Inflammatory macrophage treated with lipopolysaccharide for 1 hour (primary cell): ENCODE results near the gene FAM8A1.
"Not testable (repeated sequence)": the region's sequence is repeated elsewhere in the genome, so short reads cannot be mapped to it uniquely, and the experiment has no call there.

Experiments
- DNase-seq, 2 donors: peaks; one replicate each; pipeline ENCODE4 v3.0.0-alpha.2; 2020 to 2022

The FAM8A1 gene, protein sequence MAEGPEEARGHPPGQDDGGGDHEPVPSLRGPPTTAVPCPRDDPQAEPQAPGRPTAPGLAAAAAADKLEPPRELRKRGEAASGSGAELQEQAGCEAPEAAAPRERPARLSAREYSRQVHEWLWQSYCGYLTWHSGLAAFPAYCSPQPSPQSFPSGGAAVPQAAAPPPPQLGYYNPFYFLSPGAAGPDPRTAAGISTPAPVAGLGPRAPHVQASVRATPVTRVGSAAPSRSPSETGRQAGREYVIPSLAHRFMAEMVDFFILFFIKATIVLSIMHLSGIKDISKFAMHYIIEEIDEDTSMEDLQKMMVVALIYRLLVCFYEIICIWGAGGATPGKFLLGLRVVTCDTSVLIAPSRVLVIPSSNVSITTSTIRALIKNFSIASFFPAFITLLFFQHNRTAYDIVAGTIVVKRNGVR

DNA sequence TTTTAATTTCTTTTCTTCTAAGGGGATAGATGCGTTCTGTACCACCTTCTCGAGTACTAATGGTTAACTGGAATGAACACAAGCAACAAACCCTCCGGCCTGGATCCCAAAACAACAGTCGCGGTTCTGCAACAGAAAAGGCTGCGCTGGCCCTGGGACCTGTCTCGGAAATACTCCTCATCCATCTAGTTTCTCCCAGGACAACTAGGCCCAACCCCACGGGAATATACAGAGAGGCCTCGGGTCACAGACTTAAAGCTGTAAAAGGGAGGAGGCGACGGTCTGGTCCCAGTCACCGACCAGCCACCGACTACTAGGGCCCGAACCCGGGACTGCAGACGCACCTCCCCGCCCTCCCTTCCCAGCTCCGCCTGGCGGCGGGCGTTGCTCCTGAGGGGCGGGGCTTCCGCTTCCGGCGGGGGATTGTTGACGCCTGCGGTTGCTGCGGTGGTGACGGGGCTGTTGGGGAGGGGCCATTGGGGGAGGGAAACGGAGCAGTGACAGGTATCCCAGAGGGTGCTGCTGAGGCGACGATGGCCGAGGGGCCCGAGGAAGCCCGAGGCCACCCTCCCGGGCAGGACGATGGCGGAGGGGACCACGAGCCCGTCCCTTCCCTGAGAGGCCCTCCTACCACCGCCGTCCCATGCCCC is at the start of gene FAM8A1:
TSS of gene FAM8A1 (plus strand) at position 426 of the 650 bp plus-strand sequence. CDS start at position 534, 108 bp downstream.
- DNase-seq: peak; percentile 80 to 91

DNA sequence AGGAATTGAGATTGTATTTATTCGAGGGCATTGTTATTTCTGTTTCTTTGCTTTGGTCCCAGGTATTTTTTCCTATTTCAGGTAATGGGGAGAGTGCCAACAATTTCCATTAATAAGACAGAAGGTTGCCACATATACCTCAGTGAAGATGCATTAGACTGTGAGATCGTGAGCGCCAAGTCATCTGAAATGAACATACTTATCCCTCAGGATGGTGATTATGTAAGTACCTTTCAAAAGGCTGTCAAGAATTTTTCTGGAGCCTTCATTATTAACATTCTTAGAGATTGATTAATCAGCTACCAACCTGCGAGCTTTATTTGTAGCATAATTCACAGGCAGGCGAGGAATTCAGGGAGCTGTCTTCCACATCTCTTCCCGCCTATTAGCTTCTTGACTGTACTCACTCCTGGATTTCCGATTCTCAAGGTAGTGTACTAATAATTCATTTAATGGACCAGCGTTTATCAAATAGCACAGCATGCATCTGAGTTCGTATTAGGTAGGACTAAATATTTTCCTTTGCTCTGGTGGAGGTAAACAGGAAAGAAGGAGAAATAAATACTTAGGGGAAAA is 48.6 kb upstream of the FAM8A1 start:
- DNase-seq: no peak

DNA sequence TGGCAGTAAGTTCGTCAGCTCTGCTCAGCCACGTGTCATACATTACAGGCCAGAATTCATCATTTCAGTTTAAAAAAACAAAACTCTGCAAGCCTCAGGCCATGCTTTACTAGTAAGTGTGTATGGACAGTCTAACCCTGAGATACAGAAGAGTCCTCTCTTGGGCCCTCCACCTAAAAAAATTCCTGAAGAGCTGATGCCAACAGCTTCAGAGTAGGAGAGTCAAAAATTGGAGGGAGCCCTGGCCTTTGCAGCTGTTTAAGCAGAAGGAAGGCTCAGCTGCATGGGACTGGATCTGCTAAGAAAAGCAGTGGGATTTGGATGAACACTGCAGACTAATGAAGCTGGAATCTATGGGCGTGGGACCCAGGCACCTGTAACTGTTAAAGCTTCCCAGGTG is 47.2 kb upstream of the FAM8A1 start:
- DNase-seq: no peak

GRCh38 chr6:17556014-17556413 is 44.1 kb upstream of the FAM8A1 start:
- no peak for DNase-seq

GRCh38 chr6:17562636-17563035 is 37.5 kb upstream of the FAM8A1 start:
- no peak for DNase-seq

GRCh38 chr6:17565399-17565798 is 34.7 kb upstream of the FAM8A1 start:
- no peak for DNase-seq

DNA sequence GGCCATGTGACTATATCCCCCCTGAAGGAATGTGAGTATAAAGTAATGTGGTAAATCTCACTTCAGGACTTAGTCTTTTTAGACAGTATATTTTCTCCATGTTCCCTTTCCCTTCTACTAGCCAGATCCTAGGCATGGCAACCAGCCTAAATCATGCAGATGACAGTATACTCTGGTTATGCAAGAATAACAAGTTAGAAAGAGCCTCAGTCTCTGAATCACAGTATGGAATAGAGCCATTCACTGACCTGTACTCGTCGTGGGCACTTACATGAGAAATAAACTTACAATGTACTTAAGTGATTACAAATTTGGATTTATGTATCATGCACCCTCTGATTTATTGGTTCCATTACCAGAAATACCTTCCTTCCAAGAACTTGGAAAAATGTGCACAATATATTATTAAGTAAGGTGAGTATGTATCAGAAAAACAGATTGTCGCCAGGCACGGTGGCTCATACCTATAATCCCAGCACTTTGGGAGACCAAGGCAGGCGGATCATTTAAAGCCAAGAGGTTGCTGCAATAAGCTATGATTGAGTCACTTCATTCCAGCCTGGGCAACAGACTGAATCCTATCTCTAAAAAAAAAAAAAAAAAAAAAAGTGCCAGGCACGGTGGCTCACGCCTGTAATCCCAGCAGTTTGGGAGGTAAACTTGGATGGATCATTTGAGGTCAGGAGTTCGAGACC is 25.1 kb upstream of the FAM8A1 start:
- no peak for DNase-seq

GRCh38 chr6:17577059-17577458 is 23.0 kb upstream of the FAM8A1 start:
- no peak for DNase-seq

- DNase-seq: peak in 1 of 2 donors; percentile 8
These were observed 19.5 kb upstream of the FAM8A1 start for GRCh38 chr6:17580518-17581048.

DNA sequence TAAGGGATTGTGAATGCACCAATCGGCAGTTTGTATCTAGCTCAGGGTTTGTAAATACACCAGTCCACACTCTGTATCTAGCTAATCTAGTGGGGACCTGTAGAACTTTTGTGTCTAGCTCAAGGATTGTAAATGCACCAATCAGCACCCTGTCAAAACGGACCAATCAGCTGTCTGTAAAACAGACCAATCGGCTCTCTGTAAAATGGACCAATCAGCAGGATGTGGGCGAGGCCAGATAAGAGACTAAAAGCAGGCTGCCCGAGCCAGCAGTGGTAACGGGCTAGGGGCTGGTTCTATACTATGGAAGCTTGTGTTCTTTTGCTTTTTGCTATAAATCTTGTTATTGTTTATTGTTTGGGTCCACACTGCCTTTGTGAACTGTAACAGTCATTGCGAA is 18.8 kb upstream of the FAM8A1 start:
- DNase-seq: not testable (repeated sequence)

DNA sequence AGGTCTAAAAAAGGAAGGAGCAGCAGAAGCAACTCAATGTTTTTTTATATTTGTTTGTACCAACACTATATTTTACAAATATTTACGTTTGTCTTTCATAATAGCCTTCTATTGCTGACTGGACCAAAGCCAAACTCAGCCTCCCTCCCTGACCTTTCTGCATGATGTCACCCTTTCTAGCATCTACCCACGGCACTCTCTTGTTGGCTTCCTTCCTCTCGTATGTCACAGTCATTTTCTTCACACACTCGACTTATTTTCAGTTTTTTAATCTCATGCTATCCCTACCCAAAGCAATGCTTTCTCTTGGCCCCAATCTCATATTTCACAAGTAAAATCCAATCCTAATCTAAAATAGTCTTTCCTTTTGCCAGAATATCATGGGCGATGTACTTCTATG is 16.3 kb upstream of the FAM8A1 start:
- DNase-seq: peak; percentile 40 to 57

DNA sequence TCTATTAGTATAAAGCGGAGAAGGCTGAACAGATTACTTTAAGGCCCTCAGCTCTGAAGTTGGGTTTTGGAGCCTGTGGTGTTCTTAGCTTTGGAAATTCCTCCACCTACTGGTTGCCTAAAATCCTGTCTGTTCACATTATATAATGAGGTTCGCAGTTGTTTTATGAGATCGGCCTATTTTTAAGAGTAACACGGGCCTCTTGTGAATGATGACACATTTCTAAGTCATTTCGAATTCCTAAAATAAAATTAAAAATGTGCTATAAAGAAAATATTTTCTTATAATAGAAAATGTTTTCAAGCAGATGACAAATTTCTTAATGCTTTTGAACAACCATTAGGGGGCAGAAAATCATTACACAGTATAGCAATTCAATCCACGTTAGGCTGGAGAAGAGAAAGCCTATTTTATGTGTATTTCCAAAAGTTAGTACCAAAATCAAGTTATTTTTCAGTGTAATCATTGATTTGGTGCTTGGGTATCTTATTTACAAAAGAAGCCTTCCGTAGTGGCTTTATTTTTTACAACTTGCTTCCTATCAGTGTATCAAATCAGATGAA is 15.8 kb upstream of the FAM8A1 start:
- DNase-seq: peak; percentile 38 to 58

GRCh38 chr6:17585766-17586490 is 14.2 kb upstream of the FAM8A1 start:
- DNase-seq: no peak

- not testable (repeated sequence) for DNase-seq
These were observed 13.5 kb upstream of the FAM8A1 start for GRCh38 chr6:17586623-17587022.

- no peak for DNase-seq
These were observed 12.1 kb upstream of the FAM8A1 start for GRCh38 chr6:17588011-17588410.

- no peak for DNase-seq
These were observed 10.6 kb upstream of the FAM8A1 start for GRCh38 chr6:17589406-17590096.

- DNase-seq: peak; percentile 78 to 90
These were observed 8.8 kb upstream of the FAM8A1 start for GRCh38 chr6:17591287-17591686.

GRCh38 chr6:17593246-17593645 is 6.9 kb upstream of the FAM8A1 start:
- no peak for DNase-seq

- DNase-seq: no peak
These were observed 4.0 kb upstream of the FAM8A1 start for GRCh38 chr6:17596085-17596484.

DNA sequence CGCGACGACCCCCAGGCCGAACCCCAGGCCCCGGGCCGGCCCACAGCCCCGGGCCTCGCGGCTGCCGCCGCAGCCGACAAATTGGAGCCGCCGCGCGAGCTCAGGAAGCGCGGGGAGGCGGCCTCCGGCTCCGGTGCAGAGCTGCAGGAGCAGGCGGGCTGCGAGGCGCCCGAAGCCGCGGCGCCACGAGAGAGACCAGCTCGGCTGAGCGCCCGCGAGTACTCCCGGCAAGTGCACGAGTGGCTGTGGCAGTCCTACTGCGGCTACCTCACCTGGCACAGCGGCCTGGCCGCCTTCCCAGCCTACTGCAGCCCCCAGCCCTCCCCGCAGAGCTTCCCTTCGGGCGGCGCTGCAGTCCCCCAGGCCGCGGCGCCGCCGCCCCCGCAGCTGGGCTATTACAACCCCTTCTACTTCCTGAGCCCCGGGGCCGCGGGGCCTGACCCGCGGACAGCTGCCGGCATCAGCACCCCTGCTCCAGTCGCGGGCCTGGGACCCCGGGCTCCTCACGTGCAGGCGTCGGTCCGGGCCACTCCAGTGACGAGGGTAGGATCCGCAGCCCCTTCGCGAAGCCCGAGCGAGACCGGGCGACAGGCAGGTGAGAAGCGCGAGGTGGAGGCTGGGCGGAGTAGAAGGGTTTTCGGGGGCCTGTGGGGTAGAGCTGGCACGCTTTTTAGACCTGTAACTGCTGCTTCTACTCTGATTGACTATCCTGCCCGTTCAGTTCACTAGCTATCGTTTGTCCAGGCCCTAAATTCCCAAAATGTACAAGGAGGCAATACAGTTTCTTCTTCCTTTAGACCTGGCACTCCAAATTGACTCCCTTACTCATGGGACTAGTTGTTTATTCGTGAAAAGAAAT is 654 bp downstream of the FAM8A1 start:
- peak; percentile 26 to 36 for DNase-seq

DNA sequence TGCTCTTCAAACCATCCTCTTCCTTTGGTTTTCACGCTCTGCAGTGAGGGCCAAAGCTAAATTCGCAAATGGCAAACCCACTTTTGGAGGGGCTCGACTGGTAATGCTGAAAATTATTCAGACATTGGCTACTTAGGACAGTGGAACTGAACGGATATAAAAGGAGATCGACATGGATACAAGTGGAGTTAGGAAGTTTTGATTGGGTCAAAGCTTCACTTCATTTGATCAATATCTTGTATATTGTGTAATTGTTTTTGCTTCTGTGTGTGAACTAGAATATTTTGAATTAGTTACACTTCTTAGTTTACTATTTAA is 1.2 kb downstream of the FAM8A1 start:
- no peak for DNase-seq
